ENCODE data around the gene TOR4A.
"Not testable (repeated sequence)": the region's sequence is repeated elsewhere in the genome, so short reads cannot be mapped to it uniquely, and the experiment has no call there.

Gene TOR4A

GRCh38 chr9:137240318-137240840 lies 37.1 kb upstream of the TOR4A start:
- Histone ChIP-seq H3K4me3 (ENCODE audit: low read length) (peak overlapping the region; percentile 81), H3K9me3 (ENCODE audit: control insufficient read depth, insufficient read depth, low read length) (no peaks in the 10 kb centered on the region), H3K4me1 (ENCODE audit: control insufficient read depth, insufficient read depth, low read length) (peaks cover 10% of the 10 kb centered on the region), H3K27ac (ENCODE audit: low read length) (no peak overlapping the region), H3K27me3 (ENCODE audit: control insufficient read depth, insufficient read depth, low read length) (no peaks in the 10 kb centered on the region), H3K36me3 (ENCODE audit: control insufficient read depth, insufficient read depth, low read length) (peaks cover 15% of the 10 kb centered on the region)
- no peak for DNase-seq (ENCODE audit: low read depth, low spot score)
- no CpG with 5 or more reads among the region's 58 CpGs for WGBS (ENCODE audit: insufficient coverage, insufficient read length)

GRCh38 chr9:137240841-137241489 lies 36.6 kb upstream of the TOR4A start, which contains the start of gene TUBB4B:
TSS of gene TUBB4B (plus strand) at chr9:137241287. CDS start at chr9:137241361, 74 bp downstream.
- Histone ChIP-seq H3K9me3 (ENCODE audit: control insufficient read depth, insufficient read depth, low read length) (no peaks in the 10 kb centered on the region), H3K4me1 (ENCODE audit: control insufficient read depth, insufficient read depth, low read length) (peaks cover 8% of the 10 kb centered on the region), H3K4me3 (ENCODE audit: low read length) (peak within 1 kb of the TSS; percentile 81), H3K27me3 (ENCODE audit: control insufficient read depth, insufficient read depth, low read length) (no peaks in the 10 kb centered on the region), H3K27ac (ENCODE audit: low read length) (no peak within 1 kb of the TSS), H3K36me3 (ENCODE audit: control insufficient read depth, insufficient read depth, low read length) (peaks cover 15% of the 10 kb centered on the region)
- peak; percentile 99 for DNase-seq (ENCODE audit: low read depth, low spot score)
- WGBS (ENCODE audit: insufficient coverage, insufficient read length): no CpG with 5 or more reads among the region's 67 CpGs

GRCh38 chr9:137241490-137242268 lies 35.8 kb upstream of the TOR4A start:
- no peak overlapping the region for H3K27ac ChIP-seq (ENCODE audit: low read length)
- WGBS (ENCODE audit: insufficient coverage, insufficient read length): no CpG with 5 or more reads among the region's 83 CpGs
- peak overlapping the region; percentile 70 for H3K4me3 ChIP-seq (ENCODE audit: low read length)
- no peaks in the 10 kb centered on the region for H3K9me3 ChIP-seq (ENCODE audit: control insufficient read depth, insufficient read depth, low read length)
- H3K27me3 ChIP-seq (ENCODE audit: control insufficient read depth, insufficient read depth, low read length): no peaks in the 10 kb centered on the region
- H3K36me3 ChIP-seq (ENCODE audit: control insufficient read depth, insufficient read depth, low read length): peaks cover 15% of the 10 kb centered on the region
- peaks cover 6% of the 10 kb centered on the region; the same call in 1 of the 2 replicates for H3K4me1 ChIP-seq (ENCODE audit: control insufficient read depth, insufficient read depth, low read length)
- no peak for DNase-seq (ENCODE audit: low read depth, low spot score)

- Histone ChIP-seq H3K27ac (ENCODE audit: low read length) (no peak overlapping the region), H3K4me3 (ENCODE audit: low read length) (peak overlapping the region; percentile 70; the same call in 1 of the 2 replicates), H3K36me3 (ENCODE audit: control insufficient read depth, insufficient read depth, low read length) (peaks cover 15% of the 10 kb centered on the region), H3K27me3 (ENCODE audit: control insufficient read depth, insufficient read depth, low read length) (no peaks in the 10 kb centered on the region), H3K9me3 (ENCODE audit: control insufficient read depth, insufficient read depth, low read length) (no peaks in the 10 kb centered on the region), H3K4me1 (ENCODE audit: control insufficient read depth, insufficient read depth, low read length) (peaks cover 3% of the 10 kb centered on the region; the same call in 1 of the 2 replicates)
- WGBS (ENCODE audit: insufficient coverage, insufficient read length): no CpG with 5 or more reads among the region's 36 CpGs
- DNase-seq (ENCODE audit: low read depth, low spot score): no peak
These were observed 35.0 kb upstream of the TOR4A start for GRCh38 chr9:137242269-137243203.

GRCh38 chr9:137243266-137243625 lies 34.3 kb upstream of the TOR4A start:
- not testable (repeated sequence) for H3K27ac ChIP-seq (ENCODE audit: low read length); H3K27me3 ChIP-seq (ENCODE audit: control insufficient read depth, insufficient read depth, low read length); H3K4me1 ChIP-seq (ENCODE audit: control insufficient read depth, insufficient read depth, low read length); H3K9me3 ChIP-seq (ENCODE audit: control insufficient read depth, insufficient read depth, low read length); DNase-seq (ENCODE audit: low read depth, low spot score); H3K4me3 ChIP-seq (ENCODE audit: low read length)
- peaks cover 15% of the 10 kb centered on the region for H3K36me3 ChIP-seq (ENCODE audit: control insufficient read depth, insufficient read depth, low read length)
- WGBS (ENCODE audit: insufficient coverage, insufficient read length): no CpG with 5 or more reads among the region's 18 CpGs

GRCh38 chr9:137243626-137244485 lies 33.7 kb upstream of the TOR4A start:
- WGBS (ENCODE audit: insufficient coverage, insufficient read length): no CpG with 5 or more reads among the region's 15 CpGs
- Histone ChIP-seq H3K4me3 (ENCODE audit: low read length) (no peak overlapping the region), H3K4me1 (ENCODE audit: control insufficient read depth, insufficient read depth, low read length) (peaks cover 3% of the 10 kb centered on the region; the same call in 1 of the 2 replicates), H3K27me3 (ENCODE audit: control insufficient read depth, insufficient read depth, low read length) (no peaks in the 10 kb centered on the region), H3K27ac (ENCODE audit: low read length) (no peak overlapping the region), H3K36me3 (ENCODE audit: control insufficient read depth, insufficient read depth, low read length) (peaks cover 15% of the 10 kb centered on the region), H3K9me3 (ENCODE audit: control insufficient read depth, insufficient read depth, low read length) (no peaks in the 10 kb centered on the region)
- no peak for DNase-seq (ENCODE audit: low read depth, low spot score)

- no peaks in the 10 kb centered on the region for H3K27me3 ChIP-seq (ENCODE audit: control insufficient read depth, insufficient read depth, low read length)
- WGBS (ENCODE audit: insufficient coverage, insufficient read length): no CpG with 5 or more reads among the region's 36 CpGs
- H3K36me3 ChIP-seq (ENCODE audit: control insufficient read depth, insufficient read depth, low read length): peaks cover 15% of the 10 kb centered on the region
- no peak for DNase-seq (ENCODE audit: low read depth, low spot score)
- H3K9me3 ChIP-seq (ENCODE audit: control insufficient read depth, insufficient read depth, low read length): no peaks in the 10 kb centered on the region
- no peak overlapping the region for H3K27ac ChIP-seq (ENCODE audit: low read length)
- peaks cover 3% of the 10 kb centered on the region; the same call in 1 of the 2 replicates for H3K4me1 ChIP-seq (ENCODE audit: control insufficient read depth, insufficient read depth, low read length)
- no peak overlapping the region for H3K4me3 ChIP-seq (ENCODE audit: low read length)
These were observed 32.8 kb upstream of the TOR4A start for GRCh38 chr9:137244486-137245449.

- H3K27me3 ChIP-seq (ENCODE audit: control insufficient read depth, insufficient read depth, low read length): no peaks in the 10 kb centered on the region
- no peak overlapping the region for H3K4me3 ChIP-seq (ENCODE audit: low read length)
- no peak overlapping the region for H3K27ac ChIP-seq (ENCODE audit: low read length)
- no peaks in the 10 kb centered on the region for H3K9me3 ChIP-seq (ENCODE audit: control insufficient read depth, insufficient read depth, low read length)
- H3K36me3 ChIP-seq (ENCODE audit: control insufficient read depth, insufficient read depth, low read length): peaks cover 15% of the 10 kb centered on the region
- H3K4me1 ChIP-seq (ENCODE audit: control insufficient read depth, insufficient read depth, low read length): peaks cover 5% of the 10 kb centered on the region; the same call in 1 of the 2 replicates
- no CpG with 5 or more reads among the region's 25 CpGs for WGBS (ENCODE audit: insufficient coverage, insufficient read length)
- DNase-seq (ENCODE audit: low read depth, low spot score): no peak
These were observed 31.8 kb upstream of the TOR4A start for GRCh38 chr9:137245450-137246421.
